GM19025 (cell line): Measurements from ENCODE around the gene ZNRD2.

Experiments used
- ATAC-seq: cut with Tn5 transposase; IDR thresholded peaks from one replicate; pipeline ENCODE4 v1.9.1; 2021; ENCODE audit warnings: mild to moderate bottlenecking, low read depth, moderate library complexity; ENCODE audit not compliant: unreplicated experiment

Gene ZNRD2

DNA sequence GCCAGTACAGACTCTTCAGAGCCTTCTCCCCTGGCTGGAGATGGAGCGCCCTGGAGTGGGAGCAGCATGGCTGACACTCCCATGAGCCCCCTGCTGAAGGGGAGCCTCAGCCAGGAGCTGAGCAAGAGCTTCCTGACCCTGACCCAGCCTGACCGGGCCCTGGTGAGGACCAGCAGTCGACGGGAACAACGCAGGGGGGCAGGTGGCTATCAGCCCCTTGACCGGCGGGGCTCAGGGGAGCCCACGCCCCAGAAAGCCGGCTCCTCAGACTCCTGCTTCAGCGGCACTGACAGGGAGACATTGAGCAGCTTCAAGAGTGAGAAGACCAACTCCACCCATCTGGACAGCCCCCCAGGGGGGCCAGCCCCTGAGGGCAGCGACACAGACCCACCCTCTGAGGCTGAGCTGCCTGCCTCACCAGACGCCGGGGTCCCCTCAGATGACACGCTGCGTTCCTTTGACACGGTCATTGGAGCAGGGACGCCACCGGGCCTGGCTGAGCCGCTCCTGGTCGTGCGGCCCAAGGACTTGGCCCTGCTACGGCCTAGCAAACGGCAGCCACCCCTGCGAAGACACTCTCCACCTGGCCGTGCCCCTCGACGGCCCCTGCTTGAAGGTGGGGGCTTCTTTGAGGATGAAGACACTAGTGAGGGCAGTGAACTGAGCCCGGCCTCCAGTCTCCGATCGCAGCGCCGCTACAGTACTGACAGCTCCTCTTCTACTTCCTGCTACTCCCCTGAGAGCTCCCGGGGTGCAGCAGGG, 47.9 kb downstream of the ZNRD2 start:
- ATAC-seq: no peak

DNA sequence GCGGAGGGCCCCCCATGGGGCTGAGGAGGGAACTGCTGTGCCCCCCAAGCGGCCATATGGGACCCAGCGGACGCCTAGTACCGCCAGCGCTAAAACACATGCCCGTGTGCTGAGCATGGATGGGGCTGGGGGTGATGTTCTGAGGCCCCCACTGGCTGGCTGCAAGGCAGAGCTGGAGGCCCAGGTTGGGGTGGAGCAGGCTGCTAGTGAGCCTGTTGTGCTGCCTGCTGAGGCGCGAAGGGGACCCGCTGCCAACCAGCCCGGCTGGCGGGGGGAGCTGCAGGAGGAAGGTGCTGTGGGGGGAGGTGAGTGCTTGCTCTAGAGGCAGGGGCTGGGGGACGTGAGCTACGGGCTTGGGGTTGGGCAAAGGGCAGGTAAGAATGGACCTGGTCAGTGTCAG, 48.5 kb downstream of the ZNRD2 start:
- no peak for ATAC-seq

DNA sequence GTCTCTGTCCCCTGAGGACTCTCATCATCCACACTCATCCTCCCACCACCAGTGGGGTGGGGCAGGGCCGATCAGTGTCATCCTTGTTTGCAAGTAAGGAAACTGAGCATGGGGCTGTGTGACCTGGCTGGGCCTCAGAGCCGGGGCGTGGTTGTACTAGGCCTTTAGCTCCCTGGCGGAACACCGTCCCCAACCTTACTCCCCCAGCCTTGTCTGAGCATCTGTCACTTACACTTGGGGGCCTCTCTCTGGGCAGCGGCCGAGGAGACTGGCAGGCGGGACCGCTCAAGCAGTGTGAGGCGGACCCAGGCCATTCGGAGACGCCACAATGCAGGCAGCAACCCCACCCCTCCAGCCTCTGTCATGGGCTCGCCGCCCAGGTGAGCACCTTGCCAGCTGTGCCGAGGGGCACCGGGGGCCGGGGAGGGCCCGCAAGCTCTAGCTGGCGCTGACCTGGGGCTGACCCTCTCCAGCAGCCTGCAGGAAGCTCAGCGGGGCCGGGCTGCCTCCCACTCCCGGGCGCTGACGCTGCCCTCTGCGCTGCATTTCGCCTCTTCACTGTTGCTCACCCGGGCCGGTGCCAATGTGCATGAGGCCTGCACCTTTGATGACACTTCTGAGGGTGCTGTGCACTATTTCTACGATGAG, 49.1 kb downstream of the ZNRD2 start:
- ATAC-seq: no peak

DNA sequence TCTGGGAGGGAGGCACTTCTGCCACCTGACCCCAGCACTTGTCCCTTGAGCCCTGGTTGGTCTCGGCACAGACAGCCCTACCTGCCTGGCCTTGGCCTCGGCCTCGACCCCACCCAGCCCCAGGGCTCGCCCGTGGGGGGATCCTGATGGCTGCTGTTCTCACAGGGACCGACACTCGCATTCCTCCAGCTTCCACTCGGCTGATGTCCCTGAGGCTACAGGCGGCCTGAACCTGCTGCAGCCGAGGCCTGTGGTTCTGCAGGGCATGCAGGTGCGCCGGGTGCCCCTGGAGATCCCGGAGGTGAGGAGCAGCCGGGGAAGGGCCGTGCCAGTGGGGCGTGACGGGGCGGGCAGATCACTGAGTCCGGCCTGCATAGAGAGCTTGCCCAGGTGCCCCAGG, 50.4 kb downstream of the ZNRD2 start:
- ATAC-seq: no peak

DNA sequence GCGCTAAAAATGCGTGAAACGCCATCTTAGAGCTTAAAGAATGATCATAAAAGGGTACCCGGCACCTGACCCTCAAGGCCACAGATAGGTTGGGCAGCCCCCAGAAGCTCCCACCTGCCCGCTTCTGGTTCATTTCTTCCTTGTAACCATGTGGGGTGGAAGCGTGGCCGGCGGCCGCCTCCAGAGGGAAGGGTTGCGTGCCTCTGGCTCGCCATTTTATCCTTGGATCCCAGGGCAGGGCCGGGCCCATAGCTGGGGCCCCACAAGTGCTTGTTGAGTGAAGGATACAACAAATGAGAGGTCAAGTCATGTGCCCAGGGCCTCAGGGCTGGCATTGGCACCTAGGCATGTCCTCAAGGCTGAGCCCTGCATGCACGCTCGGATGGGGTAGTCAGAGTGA, 51.2 kb downstream of the ZNRD2 start:
- no peak for ATAC-seq
